HepG2 (cell line): Measurements from ENCODE around the gene CHRNB2.

Experiments
- CREB3 ChIP-seq: sonication (generic); formaldehyde crosslinking; IDR thresholded peaks from 2 replicates; pipeline ENCODE4 v1.5.0; 2020; ENCODE audit warnings: missing genetic modification reagents
- CTCF ChIP-seq: sonication (generic); formaldehyde crosslinking; IDR thresholded peaks from 2 replicates; pipeline ENCODE4 v1.5.0; 2020; ENCODE audit warnings: mild to moderate bottlenecking, missing genetic modification reagents, moderate library complexity
- EP300 ChIP-seq, 3 experiments: sonication (generic) in 1 of 3; formaldehyde crosslinking in 1 of 3; IDR thresholded peaks; 2 replicates each; pipeline versions ENCODE4 v1.5.1 to v1.6.1; 2011 to 2020; ENCODE audit warnings: low read depth in 2 of 3, low read length in 2 of 3, borderline replicate concordance in 1 of 3, improper control_type of control experiment in 1 of 3, mild to moderate bottlenecking in 1 of 3, missing genetic modification reagents in 1 of 3, moderate library complexity in 1 of 3
- HES4 ChIP-seq: sonication (generic); formaldehyde crosslinking; IDR thresholded peaks from 2 replicates; pipeline ENCODE4 v1.9.0; 2021; ENCODE audit warnings: mild to moderate bottlenecking, missing genetic modification reagents, borderline replicate concordance
- HMG20B ChIP-seq: conservative IDR thresholded peaks from 2 replicates; pipeline ENCODE4 v1.6.1; 2016; ENCODE audit warnings: missing genetic modification reagents, missing compliant biosample characterization
- MAZ ChIP-seq, 2 experiments: sonication (generic) in 1 of 2; formaldehyde crosslinking in 1 of 2; IDR thresholded peaks; 2 replicates each; pipeline versions ENCODE4 v1.5.0 to v1.6.1; 2012 to 2020; ENCODE audit warnings: low read depth in 2 of 2, mild to moderate bottlenecking in 2 of 2, borderline replicate concordance in 1 of 2, improper control_type of control experiment in 1 of 2, low read length in 1 of 2, missing genetic modification reagents in 1 of 2, moderate library complexity in 1 of 2
- NR0B2 ChIP-seq: sonication (generic); formaldehyde crosslinking; IDR thresholded peaks from 2 replicates; pipeline ENCODE4 v1.4.0; 2020; ENCODE audit warnings: mild to moderate bottlenecking, missing genetic modification reagents
- POLR2A ChIP-seq, 2 experiments: IDR thresholded peaks; 2 replicates each; pipeline ENCODE4 v1.6.1; 2011; ENCODE audit warnings: low read depth in 2 of 2, low read length in 2 of 2, mild to moderate bottlenecking in 1 of 2, moderate library complexity in 1 of 2; ENCODE audit not compliant: insufficient read depth in 1 of 2
- REL ChIP-seq: sonication (generic); formaldehyde crosslinking; conservative IDR thresholded peaks from 2 replicates; pipeline ENCODE4 v1.8.0; 2022; ENCODE audit warnings: mild to moderate bottlenecking, missing genetic modification reagents, moderate library complexity
- RNF219 ChIP-seq: sonication (generic); formaldehyde crosslinking; IDR thresholded peaks from 2 replicates; pipeline ENCODE4 v1.5.0; 2020; ENCODE audit warnings: mild to moderate bottlenecking, missing genetic modification reagents
- STAT6 ChIP-seq: sonication (generic); formaldehyde crosslinking; IDR thresholded peaks from 2 replicates; pipeline ENCODE4 v1.4.0; 2020; ENCODE audit warnings: missing genetic modification reagents, mild to moderate bottlenecking, borderline replicate concordance
- TCF7 ChIP-seq: sonication (generic); IDR thresholded peaks from 2 replicates; pipeline ENCODE4 v1.6.1; 2016; ENCODE audit warnings: antibody characterized with exemption, low read depth
- ZEB1 ChIP-seq: IDR thresholded peaks from 2 replicates; pipeline ENCODE4 v1.6.1; 2012; ENCODE audit warnings: mild to moderate bottlenecking, low read depth, inconsistent platforms; ENCODE audit not compliant: insufficient replicate concordance
- ZNF800 ChIP-seq: sonication (generic); formaldehyde crosslinking; IDR thresholded peaks from 2 replicates; pipeline ENCODE4 v1.4.0; 2020; ENCODE audit warnings: missing genetic modification reagents

GRCh38 chr1:154549202-154549770 is 18.3 kb upstream of the CHRNB2 start:
- TF ChIP-seq ZNF800 (CRISPR knock-in tag) (no peak), MAZ (IDR thresholded peaks at IDR 0.05; ENCODE audit: borderline replicate concordance, low read depth, low read length) (no peak), MAZ (CRISPR knock-in tag; IDR thresholded peaks at IDR 0.05; ENCODE audit: low read depth) (no peak), REL (CRISPR knock-in tag) (no peak), CREB3 (CRISPR knock-in tag) (no peak), POLR2A (IDR thresholded peaks at IDR 0.05; ENCODE audit: insufficient read depth in 1 of 2, low read depth in 2 of 2, low read length in 2 of 2) (no peak), NR0B2 (CRISPR knock-in tag) (no peak), CTCF (no peak), HES4 (CRISPR knock-in tag) (no peak), EP300 (IDR thresholded peaks at IDR 0.05; ENCODE audit: low read depth in 2 of 2, low read length in 2 of 2) (no peak), EP300 (CRISPR knock-in tag; IDR thresholded peaks at IDR 0.05; ENCODE audit: borderline replicate concordance) (no peak), ZEB1 (no peak), STAT6 (no peak), RNF219 (CRISPR knock-in tag) (no peak), TCF7 (no peak), HMG20B (no peak)
